Myocyte (in vitro differentiated cells): ENCODE data around the gene MACROD2. TPM values are rescaled to one million over a fixed set of nuclear protein-coding genes. Genes with fewer than 3 reads are reported as not detected.

ENCODE experiments used
- DNase-seq: peaks from one replicate; pipeline ENCODE4 v3.0.0-alpha.2; 2012; ENCODE audit warnings: low read depth
- total RNA-seq: library from RNA; depleted of rRNA; stranded (reverse); fragments of >200 nt; gene quantifications from 2 replicates; pipeline ENCODE4 v1.2.3, GENCODE V29; 2014

Gene MACROD2
- total RNA-seq, 1 donor from 2014 or later = 5.3 TPM

DNA sequence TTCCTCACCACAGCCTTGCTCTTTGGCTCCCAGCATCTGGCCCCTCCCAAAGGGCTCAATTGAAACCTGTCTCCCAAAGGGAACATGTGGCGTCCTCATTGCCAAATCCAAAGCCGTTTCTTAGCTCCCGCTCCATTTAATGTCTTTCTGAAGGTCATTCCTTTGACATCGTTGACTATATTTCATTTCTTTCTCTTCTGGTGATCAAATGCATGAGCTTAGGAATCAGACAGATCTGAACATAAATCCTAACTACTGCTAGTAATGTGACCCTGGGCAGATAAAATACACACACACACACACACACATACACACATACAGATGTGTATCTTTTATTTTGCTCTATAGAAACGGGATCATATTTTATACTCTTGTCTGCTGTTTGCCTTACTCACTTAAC lies 1306.8 kb downstream of the MACROD2 start:
- DNase-seq = no peak

DNA sequence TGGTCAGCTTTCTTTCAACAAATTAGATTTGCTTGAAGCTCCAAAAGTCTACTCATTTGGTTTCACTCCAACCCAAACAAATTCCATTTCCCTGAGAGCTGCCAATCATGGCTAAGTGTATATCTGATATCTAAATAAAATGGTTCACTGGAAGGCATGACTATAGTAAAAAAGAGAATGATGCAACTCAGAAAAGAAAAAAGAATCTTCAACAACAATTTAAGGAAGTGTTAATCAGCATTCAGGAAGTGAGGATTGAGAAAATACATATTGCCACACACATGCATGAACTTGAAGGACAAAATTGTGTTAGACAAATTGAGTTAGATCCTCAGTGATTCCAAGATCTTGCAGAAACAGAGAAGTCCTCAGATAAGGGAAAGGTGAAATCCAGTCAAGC lies 1315.0 kb downstream of the MACROD2 start:
- DNase-seq = no peak

DNA sequence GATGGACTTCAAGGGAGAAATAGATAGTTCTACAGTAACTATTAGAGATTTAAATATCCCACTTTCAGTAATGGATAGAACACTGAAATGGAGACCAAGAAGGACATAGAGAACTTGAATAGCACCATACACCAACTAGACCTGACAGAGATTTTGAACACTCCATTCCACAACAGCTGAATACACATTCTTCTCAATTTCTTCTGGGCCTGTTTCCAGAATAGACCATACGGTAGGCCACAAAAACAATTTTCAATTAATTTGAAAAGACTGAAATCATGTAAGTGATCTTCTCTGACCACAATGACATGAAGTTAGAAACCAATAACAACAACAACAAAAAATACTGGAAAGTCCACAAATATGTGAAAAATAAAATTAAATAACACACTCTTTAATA lies 1321.2 kb downstream of the MACROD2 start:
- peak; percentile 51 for DNase-seq

DNA sequence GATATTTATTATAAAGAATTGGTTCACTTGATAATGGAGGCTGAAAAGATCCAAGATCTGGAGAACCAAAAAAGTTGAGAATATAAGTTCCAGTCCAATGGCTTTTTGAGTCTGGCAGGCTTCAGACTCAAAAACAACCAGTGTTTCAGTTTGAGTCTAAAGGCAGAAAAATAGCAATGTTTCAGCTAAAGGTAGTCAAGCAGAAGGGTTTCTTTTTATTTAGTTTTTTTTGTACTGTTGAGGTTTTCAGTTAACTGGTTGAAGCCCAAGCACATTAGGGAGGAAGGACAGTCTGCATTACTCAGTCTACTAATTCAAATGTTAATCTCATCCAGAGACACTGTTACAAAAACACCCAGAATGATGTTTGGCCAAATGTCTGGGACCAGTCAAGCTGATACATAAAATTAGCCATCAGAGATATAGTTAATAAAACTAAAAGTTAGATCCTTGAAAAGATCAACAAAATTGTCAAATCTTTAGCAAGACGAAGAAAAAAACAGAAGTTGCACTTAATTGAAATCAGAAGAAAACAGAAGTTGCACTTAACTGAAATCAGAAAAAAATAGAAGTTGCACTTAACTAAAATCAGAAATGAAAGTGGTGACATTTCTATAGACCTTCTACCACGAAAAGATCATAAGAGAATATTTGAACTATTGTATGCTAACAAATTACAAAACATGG lies 1322.4 kb downstream of the MACROD2 start:
- DNase-seq = no peak

DNA sequence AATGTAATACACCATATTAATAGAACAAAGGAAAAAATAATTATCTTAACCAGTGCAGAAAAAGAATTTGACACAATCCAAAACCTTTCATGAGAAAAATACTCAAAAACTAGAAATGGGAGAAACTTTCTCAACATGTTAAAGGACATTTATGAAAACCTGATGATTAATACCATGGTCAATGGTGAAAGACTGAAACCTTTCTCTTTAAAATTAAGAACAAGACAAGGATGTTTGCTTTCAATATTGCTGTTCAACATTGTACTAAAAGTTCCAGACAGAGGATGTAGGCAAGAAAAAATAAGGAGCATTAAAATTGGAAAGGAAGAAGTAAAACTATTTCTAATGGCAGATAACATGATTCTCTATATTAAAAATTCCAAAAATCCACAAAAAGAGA lies 1323.4 kb downstream of the MACROD2 start:
- no peak for DNase-seq

DNA sequence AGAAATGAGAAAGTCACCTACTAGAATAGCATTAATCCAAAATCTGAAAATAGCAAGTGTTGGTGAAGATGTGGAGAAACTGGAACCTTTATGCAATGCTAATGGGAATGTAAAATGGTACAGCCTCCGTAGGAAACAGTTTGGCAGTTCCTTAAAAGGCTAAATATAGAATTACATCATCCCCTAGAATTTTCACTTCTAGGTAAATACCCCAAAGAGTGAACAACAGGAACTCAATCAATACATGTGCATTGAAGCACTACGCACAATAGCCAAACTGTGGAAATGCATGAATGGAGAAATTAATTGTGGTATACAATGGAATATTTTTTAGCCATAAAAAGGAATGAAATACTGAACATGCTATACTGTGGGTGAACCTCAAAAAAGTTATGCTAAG lies 1324.1 kb downstream of the MACROD2 start:
- DNase-seq = no peak

DNA sequence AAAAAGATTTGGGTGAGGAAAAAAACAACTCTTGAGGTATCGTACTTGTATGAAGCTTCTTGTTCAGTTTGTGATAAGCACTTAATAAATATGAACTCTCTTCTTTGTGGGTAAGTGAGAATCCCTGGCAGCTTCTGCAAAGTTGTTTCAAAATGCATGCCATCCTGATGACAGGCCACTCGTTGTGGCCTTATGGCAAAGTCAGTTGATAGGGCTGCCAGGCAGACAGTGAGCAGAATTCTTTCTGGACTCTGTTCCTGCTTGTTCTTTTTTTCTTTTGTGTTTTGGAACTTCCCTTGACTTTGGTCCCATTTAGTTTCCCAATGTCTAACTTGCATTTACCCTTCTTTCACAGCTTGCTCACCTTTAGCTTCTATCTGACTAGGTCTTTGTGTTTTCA lies 1325.6 kb downstream of the MACROD2 start:
- peak; percentile 26 for DNase-seq

DNA sequence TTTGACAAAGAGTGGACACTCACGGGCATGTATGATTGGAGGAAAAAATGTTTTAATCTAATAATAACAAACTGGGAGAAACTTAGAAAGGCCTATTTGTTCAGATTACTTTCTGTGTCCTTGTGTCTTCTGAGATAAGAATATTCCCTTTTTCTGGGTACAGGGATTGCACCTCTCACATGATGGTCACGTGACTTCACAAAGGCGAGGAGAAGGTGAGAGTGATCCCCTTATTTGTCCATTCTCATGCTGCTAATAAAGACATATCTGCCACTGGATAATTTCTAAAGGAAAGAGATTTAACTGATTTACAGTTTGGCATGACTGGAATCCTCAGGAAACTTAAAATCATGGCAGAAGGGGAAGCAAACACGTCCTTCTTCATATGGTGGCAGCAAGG lies 1331.8 kb downstream of the MACROD2 start:
- DNase-seq = no peak

DNA sequence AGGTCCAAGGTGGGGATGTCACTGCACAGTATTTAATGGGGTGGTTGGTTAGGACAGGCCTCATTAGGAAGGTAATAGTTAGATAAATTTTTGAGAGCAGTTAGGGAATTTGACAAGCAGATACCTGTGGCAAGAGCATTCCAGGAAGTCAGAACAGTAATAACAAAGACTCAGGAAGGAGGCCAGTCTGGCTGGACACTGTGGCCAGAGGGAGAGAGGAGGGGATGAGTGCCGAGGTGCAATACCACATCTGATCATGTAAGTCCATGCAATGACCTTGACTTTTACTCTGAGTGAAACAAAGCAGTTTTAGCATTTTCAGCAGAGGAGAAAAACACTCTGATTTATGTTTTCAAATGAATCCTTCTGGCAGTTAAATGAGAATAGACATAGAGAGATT lies 1332.8 kb downstream of the MACROD2 start:
- DNase-seq = no peak

DNA sequence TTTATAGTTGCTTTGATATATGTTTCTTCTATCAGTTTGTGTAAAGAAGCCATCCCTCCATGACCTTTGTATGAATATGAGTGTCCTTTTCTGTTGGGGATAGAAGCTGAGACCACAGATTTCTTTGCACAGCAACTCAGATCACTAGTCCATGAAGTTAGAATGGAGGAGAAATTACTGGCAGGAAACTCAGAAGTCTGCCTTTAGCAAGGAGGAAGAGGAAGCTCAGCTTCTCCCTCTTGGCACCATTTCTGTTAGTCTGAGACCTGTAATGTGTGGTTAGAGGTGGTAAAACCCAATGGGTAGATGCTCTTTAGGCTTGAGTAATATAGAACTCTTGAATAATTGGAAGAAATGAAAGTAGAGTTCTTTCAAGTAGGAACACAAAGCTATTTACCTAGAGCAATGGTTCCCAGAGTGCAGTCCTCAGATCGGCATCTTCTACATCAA lies 1337.4 kb downstream of the MACROD2 start:
- no peak for DNase-seq

DNA sequence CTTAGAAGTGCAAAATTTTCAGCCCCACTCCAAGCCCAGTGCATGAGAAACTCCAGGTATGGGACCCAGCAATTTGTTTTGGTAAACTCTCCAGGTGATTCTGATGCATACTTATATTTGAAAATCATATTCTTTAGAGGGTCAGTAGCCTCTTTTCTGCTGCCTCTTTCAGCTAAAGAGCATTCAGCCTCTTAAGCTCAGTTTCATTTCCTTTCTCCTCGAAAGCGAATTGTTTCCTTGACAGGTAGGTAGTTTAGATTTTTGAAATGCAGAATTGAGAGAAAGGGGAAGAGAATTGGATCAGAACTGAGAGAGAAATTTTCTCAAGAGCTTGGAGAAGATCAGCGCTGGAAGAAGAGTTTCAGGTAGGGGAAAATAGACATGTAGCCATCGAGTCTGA lies 1337.9 kb downstream of the MACROD2 start:
- DNase-seq = no peak

DNA sequence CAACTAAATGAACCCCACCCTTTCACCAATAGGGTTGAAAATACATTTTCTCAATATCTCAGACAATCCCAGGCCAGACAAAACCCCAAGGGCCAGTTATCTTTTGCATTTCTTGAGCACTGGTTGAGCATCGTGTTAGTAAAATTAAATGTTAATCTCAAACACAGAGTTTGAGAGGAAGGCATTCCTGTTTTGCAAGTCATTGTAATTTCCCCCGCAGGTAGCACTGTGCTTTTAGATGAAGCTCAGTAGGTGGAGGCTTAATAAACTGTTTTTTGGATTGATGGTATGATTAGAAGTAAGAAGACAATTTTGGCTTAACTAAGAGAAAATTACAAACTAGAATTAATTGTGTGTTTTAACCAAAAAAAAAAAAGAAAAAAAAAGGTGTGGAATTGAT lies 1340.7 kb downstream of the MACROD2 start:
- no peak for DNase-seq

DNA sequence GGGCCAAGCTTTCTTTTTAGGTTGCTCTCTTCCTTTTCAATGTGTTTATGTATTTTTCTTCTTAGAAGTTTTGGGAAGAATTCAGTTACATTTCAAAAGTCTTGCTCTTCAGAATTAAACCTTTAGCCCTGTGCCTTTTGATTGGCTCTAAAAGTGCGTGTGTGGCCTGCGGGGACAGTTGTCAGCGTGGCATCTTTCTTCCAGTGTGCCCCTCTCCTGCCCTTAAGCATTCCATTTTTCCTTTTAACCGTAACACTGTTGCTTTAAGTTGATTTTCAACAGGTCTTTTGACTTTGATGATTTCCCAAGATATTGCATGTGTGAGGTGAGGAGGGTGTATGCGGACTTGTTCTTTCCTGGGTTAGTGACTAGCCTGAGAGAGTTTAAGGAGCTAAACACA lies 1341.2 kb downstream of the MACROD2 start:
- DNase-seq = no peak

DNA sequence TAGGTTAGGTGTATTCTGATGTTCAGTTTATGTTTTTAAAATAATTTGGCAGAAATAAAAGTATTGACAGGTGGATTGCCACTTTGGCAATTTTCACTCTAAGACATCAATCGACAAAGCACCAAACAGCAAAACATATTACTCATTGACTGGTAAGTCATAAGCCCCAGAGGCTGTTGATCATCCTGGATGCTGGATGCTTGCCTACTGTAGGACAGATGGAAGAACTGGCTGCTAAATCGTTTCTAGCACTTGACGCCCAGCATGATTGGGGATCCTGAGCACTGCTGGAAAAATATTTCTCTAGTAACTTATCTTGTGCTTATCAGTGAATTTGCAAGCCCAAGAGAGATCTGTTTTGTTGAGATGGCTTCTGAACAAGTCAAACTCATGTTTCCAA lies 1343.9 kb downstream of the MACROD2 start:
- DNase-seq = no peak

DNA sequence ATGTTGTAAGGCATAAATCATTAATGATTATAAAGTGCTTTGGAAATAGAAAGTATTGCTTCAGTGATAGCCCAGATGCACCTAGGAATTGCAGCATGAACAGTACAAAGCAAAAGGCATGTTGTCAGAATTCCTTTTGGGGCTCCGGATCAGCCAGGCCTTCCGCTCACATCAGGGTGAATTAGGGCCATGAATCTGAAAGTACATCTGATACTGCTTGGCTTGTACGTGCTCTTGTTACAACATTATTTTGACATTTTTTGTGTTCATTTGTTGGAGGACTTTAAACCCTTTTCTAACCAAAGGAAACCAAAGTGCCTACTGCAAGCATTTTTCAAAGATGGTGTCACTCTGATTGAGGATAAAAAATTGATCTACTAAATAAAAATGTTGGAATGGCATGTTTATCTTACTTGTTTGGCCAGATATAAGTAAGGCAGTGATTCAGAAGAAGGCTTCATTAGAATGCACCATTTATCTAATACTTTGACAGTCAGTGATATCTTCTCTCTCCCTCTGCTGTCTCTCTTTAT lies 1347.7 kb downstream of the MACROD2 start:
- DNase-seq = no peak

DNA sequence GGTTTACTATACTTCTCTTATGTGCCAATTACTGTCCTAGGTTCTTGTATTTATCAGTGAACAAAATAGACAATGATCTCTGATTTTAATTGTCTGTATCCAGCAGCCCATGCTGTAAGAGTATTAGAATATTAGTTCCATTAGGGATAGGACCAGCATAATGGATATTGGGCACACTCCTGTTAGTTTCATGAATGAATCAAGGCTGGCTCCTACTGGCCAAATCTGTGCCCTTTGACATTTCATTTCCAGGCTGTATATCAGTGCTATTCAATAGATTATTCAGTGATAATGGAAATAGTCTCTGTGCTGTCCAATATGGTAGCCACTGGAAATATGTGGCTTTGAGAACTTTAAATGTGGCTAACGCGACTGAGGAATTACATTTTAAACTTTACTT lies 1350.0 kb downstream of the MACROD2 start:
- DNase-seq = no peak

DNA sequence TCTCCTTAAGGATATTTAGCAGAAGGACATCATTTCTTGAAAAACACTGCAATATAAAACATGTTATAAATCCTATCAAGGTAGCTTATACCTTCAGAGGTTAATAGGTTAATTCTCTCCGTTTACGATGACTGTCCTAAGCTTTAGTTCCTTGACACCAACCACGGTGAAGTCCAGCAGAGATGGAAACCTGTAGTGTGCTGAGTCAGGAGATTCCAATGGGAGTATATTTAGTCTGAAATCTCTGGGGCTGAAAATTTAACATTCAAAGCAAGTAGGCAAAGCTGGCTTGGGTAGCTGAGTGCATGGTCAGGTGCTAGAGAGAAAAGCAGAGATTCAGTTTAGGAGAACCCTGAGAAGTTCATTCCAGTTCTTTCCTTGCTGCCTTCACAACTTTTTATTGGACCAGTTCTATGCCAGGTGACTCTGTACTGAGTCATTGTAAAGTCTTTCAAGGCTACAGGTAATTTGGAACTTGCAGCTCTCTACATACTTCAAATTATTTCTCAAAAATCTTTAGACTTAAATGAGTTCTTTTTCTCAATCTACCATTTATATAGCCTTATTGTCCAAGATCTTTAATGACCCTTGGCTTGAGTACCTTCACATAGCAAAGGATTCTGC lies 1351.5 kb downstream of the MACROD2 start:
- DNase-seq = no peak

DNA sequence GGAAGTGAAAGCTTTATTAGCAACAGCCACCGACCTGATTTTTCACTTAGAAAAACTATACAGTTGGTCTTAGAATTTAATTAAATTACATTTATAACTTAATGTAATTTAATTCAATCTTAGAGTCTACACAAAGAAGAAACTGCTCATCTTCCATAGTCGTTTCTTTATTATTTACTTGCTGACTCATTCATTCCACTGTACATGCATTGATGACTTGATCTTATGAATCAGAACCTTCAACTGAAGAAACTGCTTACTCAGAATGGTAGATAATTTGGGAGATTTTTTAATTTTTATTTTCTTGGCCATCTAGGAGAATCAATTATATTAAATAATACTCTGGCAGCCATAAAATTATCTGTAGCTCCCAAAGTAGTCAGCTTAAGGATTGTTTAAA lies 1363.7 kb downstream of the MACROD2 start:
- DNase-seq = no peak

DNA sequence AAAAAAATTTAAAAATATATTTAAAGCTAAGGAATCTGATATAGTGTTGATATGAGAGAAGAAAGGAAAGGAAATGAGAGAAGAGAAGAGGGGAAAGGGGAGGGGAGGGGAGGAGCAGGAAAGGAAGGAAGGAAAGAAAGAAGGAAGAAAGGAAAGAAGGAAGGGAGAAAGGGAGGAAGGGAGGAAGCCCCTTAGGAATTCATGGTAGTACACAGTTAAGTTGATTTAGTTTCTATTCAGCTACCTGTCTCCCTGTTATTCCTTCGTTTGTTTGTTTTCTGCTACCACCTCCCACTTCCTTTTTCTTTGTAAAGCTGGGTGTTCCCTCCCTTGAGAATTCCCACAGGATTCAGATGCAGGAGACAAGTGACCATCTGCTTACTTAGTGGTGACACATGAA lies 1367.5 kb downstream of the MACROD2 start:
- DNase-seq = no peak

DNA sequence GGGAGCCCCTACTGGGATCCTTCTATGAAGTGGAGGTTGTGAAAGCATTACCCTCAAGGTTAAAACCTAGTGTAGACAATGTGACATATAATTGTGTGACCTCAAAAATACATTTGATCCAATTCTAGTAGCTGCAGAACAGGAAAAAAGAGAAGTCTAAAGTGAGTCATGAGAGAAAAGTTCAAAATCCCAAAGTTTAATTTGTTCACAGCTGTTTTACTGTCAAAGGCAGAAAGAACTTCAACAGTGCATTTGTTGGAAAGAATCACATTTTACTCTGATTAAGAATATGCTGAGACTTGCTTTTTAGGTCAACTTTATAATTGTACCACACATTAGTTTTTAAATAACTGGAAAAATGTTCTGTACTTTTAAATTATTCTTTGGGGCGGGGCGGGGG lies 1369.5 kb downstream of the MACROD2 start:
- peak; percentile 9 for DNase-seq

DNA sequence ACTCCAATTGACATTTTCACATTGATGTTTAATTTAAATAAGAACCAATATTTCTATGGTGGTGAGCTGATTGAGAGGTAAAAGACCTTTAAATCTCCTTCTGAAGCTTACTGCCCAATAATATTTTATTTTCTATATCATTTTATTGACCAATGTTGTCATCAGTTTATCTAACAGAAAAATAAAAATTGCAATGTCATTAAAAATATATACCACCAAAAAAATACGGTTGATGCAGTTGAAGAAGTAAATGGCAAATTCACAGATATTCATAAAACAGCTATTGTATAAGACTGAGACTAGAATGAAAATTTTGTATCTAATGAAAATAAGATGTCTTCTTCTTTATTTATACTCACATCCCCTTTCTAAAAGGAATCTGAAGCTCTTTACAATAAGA lies 1375.1 kb downstream of the MACROD2 start:
- DNase-seq = no peak

DNA sequence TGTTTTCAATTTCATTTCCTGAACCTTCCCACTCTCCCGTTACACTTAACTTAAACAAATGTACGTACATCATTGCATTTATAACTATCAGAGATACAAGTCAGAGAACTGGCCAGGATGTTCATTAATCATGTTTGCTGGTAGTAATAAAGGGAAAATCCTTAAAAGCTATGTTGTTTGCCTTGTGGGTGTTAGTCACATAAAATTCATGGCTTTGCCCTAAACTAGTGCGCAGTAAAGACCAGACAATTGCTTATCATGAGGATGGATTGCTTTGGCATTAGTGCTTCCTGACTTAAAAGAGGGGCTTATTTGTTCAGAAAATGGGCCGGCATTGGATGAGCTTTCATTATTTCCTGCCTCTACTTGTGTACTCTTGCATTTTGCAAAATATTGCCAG lies 1379.4 kb downstream of the MACROD2 start:
- DNase-seq = no peak

DNA sequence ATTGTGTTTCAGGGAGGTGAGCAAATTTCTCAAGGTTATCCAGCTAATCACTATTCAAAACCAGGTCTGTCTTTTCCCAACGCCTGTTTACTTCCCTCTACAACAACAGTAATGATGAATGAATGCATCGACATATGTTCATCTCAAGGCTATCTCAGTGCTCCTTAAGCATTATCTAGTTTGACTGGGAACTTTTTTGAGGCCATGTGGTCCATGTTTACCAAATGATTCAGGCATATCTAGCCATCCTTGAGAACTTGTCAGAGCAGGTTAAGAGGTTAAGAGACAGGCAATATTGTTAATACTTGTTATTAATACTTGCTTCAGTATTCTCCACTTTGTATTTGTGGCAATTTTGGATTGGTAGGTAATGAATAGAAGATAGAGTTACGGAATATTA lies 1380.5 kb downstream of the MACROD2 start:
- DNase-seq = no peak
